Neural cell (in vitro differentiated cells): ENCODE data around the gene TCN2. TPM values are rescaled to one million over a fixed set of nuclear protein-coding genes. Genes with fewer than 3 reads are reported as not detected.

Source experiments
- H2AFZ ChIP-seq: fragments of 200-600, 300-800 bp; sonication (generic), shearing (Covaris generic); 2 replicates; pipeline ENCODE4 v1.6.0; 2014; ENCODE audit warnings: low read depth, mild to moderate bottlenecking, antibody characterized with exemption, low read length, moderate library complexity
- H3F3A ChIP-seq: fragments of 200-600 bp; shearing (Covaris generic); 2 replicates; pipeline ENCODE4 v1.6.1; 2016; ENCODE audit warnings: mild to moderate bottlenecking, moderate library complexity, mixed read lengths, antibody characterized with exemption, low read length; ENCODE audit not compliant: insufficient read depth, poor library complexity, severe bottlenecking
- H3K27ac ChIP-seq: fragments of 200-600, 300-800 bp; sonication (generic), shearing (Covaris generic); 2 replicates; pipeline ENCODE4 v1.5.1; 2014; ENCODE audit warnings: mild to moderate bottlenecking, low read length, moderate library complexity
- H3K27me3 ChIP-seq: fragments of 300-800, 200-600 bp; sonication (generic), shearing (Covaris generic); 2 replicates; pipeline ENCODE4 v1.6.0; 2014; ENCODE audit warnings: mild to moderate bottlenecking, low read depth, low read length, moderate library complexity; ENCODE audit not compliant: insufficient read depth
- H3K36me3 ChIP-seq: fragments of 300-800, 200-600 bp; sonication (generic), shearing (Covaris generic); 2 replicates; pipeline ENCODE4 v1.5.1; 2014; ENCODE audit warnings: mild to moderate bottlenecking, antibody characterized with exemption, low read length, moderate library complexity; ENCODE audit not compliant: insufficient read depth
- H3K4me2 ChIP-seq: fragments of 300-800, 200-600 bp; sonication (generic), shearing (Covaris generic); 2 replicates; pipeline ENCODE4 v1.6.0; 2014; ENCODE audit warnings: mild to moderate bottlenecking, low read length
- H3K4me3 ChIP-seq: fragments of 300-800, 200-600 bp; sonication (generic), shearing (Covaris generic); 2 replicates; pipeline ENCODE4 v1.5.1; 2014; ENCODE audit warnings: mild to moderate bottlenecking, low read length, moderate library complexity
- H3K79me2 ChIP-seq: fragments of 200-600 bp; shearing (Covaris generic); replicated peaks from 2 replicates; pipeline ENCODE4 v1.6.0; 2014; ENCODE audit warnings: mild to moderate bottlenecking, low read length, moderate library complexity; ENCODE audit not compliant: insufficient read depth
- H3K9ac ChIP-seq: fragments of 300-800, 200-600 bp; sonication (generic), shearing (Covaris generic); 2 replicates; pipeline ENCODE4 v1.6.1; 2016; ENCODE audit warnings: mild to moderate bottlenecking, low read length, mixed read lengths
- H3K9me2 ChIP-seq: fragments of 200-600 bp; shearing (Covaris generic); 2 replicates; pipeline ENCODE4 v1.6.1; 2016; ENCODE audit warnings: mild to moderate bottlenecking, low read length, mixed read lengths; ENCODE audit not compliant: insufficient read depth
- H3K9me3 ChIP-seq: fragments of 200-600, 300-800 bp; sonication (generic), shearing (Covaris generic); 2 replicates; pipeline ENCODE4 v1.6.1; 2016; ENCODE audit warnings: mild to moderate bottlenecking, mixed run types, low read length, moderate library complexity, mixed read lengths
- H4K20me1 ChIP-seq: fragments of 200-600 bp; shearing (Covaris generic); 2 replicates; pipeline ENCODE4 v1.6.1; 2016; ENCODE audit warnings: mild to moderate bottlenecking, mixed run types; ENCODE audit not compliant: insufficient read depth
- EP300 ChIP-seq: fragments of 450-650 bp; conservative IDR thresholded peaks from 2 replicates; pipeline ENCODE4 v1.6.1; 2014; ENCODE audit warnings: antibody characterized with exemption, mild to moderate bottlenecking, moderate library complexity; ENCODE audit not compliant: poor library complexity, severe bottlenecking
- EZH2 ChIP-seq: fragments of 200-600, 300-800 bp; shearing (Covaris generic), sonication (generic); IDR thresholded peaks from 2 replicates; pipeline ENCODE4 v1.6.1; 2014; ENCODE audit warnings: antibody characterized with exemption, low read length, borderline replicate concordance, mild to moderate bottlenecking; ENCODE audit not compliant: insufficient read depth, poor library complexity, severe bottlenecking
- MXI1 ChIP-seq: fragments of 450-650 bp; conservative IDR thresholded peaks from 2 replicates; pipeline ENCODE4 v1.6.1; 2014; ENCODE audit warnings: antibody characterized with exemption, mild to moderate bottlenecking; ENCODE audit not compliant: poor library complexity, severe bottlenecking
- POLR2AphosphoS5 ChIP-seq: IDR thresholded peaks from 2 replicates; pipeline ENCODE4 v1.6.1; 2012
- RAD21 ChIP-seq: fragments of 450-650 bp; conservative IDR thresholded peaks from 2 replicates; pipeline ENCODE4 v1.6.1; 2014; ENCODE audit warnings: antibody characterized with exemption, mild to moderate bottlenecking, moderate library complexity
- REST ChIP-seq: IDR thresholded peaks from 2 replicates; pipeline ENCODE4 v1.6.1; 2012; ENCODE audit warnings: borderline replicate concordance
- SMC3 ChIP-seq: fragments of 450-650 bp; conservative IDR thresholded peaks from 2 replicates; pipeline ENCODE4 v1.6.1; 2014; ENCODE audit warnings: antibody characterized with exemption, mild to moderate bottlenecking, moderate library complexity; ENCODE audit not compliant: poor library complexity
- TAF1 ChIP-seq: IDR thresholded peaks from 2 replicates; pipeline ENCODE4 v1.6.1; 2012; ENCODE audit warnings: low read depth
- polyA plus RNA-seq: library from polyadenylated mRNA; depleted of rRNA; stranded (reverse); fragments of >200 nt; gene quantifications from 2 replicates; pipeline ENCODE4 v1.2.3, GENCODE V29; 2014
- TF ChIP-seq, protein P1 (sequence below): fragments of 450-650 bp; IDR thresholded peaks from 2 replicates; pipeline ENCODE4 v1.5.1; 2014; ENCODE audit warnings: antibody characterized with exemption, mild to moderate bottlenecking, moderate library complexity; ENCODE audit not compliant: poor library complexity, severe bottlenecking

TCN2 gene
- polyA plus RNA-seq, 1 donor from 2014 or later, result 13.0 TPM

- Histone ChIP-seq H3K4me2 (no peak overlapping the region), H3K79me2 (no peaks in the 10 kb centered on the region), H3F3A (no peaks in the 10 kb centered on the region), H3K27me3 (no peaks in the 10 kb centered on the region), H3K9me3 (no peaks in the 10 kb centered on the region), H4K20me1 (no peaks in the 10 kb centered on the region), H2AFZ (no peak overlapping the region), H3K9me2 (no peaks in the 10 kb centered on the region), H3K4me3 (no peak overlapping the region), H3K27ac (no peak overlapping the region), H3K36me3 (no peaks in the 10 kb centered on the region), H3K9ac (no peak overlapping the region)
- TF ChIP-seq RAD21 (no peak), EP300 (no peak), TAF1 (no peak), MXI1 (no peak), SMC3 (no peak), REST (no peak), EZH2 (no peak), POLR2AphosphoS5 (no peak)
- TF ChIP-seq, protein P1, sequence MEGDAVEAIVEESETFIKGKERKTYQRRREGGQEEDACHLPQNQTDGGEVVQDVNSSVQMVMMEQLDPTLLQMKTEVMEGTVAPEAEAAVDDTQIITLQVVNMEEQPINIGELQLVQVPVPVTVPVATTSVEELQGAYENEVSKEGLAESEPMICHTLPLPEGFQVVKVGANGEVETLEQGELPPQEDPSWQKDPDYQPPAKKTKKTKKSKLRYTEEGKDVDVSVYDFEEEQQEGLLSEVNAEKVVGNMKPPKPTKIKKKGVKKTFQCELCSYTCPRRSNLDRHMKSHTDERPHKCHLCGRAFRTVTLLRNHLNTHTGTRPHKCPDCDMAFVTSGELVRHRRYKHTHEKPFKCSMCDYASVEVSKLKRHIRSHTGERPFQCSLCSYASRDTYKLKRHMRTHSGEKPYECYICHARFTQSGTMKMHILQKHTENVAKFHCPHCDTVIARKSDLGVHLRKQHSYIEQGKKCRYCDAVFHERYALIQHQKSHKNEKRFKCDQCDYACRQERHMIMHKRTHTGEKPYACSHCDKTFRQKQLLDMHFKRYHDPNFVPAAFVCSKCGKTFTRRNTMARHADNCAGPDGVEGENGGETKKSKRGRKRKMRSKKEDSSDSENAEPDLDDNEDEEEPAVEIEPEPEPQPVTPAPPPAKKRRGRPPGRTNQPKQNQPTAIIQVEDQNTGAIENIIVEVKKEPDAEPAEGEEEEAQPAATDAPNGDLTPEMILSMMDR, result no peak
Observed at GRCh38 chr22:30652852-30653251, 45.9 kb downstream of the TCN2 start.

DNA sequence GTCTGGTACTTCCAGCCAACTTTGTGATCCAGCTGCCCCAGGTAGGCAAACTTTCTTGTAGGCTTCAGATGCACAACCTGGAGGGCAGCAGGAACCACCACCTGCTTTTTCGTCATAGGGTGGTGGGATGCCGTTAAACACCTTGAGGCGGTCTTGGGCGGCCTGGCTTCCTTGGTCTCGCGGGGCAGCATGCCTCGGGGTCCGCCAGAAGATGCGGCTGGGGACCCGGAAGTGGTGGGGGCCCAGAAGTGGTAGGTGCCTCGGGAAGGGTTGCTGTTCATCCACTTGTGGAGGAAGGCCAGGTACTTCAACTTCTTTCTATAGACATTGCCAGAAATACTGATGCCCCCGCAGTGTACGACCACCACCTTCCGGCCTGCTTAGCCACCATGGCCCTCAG lies 47.4 kb downstream of the TCN2 start:
- Histone ChIP-seq H3K9me3 (no peaks in the 10 kb centered on the region), H3K36me3 (no peaks in the 10 kb centered on the region), H2AFZ (no peak overlapping the region), H3K4me3 (no peak overlapping the region), H4K20me1 (no peaks in the 10 kb centered on the region), H3F3A (no peaks in the 10 kb centered on the region), H3K79me2 (no peaks in the 10 kb centered on the region), H3K9ac (no peak overlapping the region), H3K9me2 (no peaks in the 10 kb centered on the region), H3K27me3 (no peaks in the 10 kb centered on the region), H3K4me2 (no peak overlapping the region), H3K27ac (no peak overlapping the region)
- TF ChIP-seq MXI1, result no peak
- TF ChIP-seq EZH2, result no peak
- TF ChIP-seq REST, result no peak
